IMR-90 (cell line): ENCODE data around the gene ZFPM1. TPM values are rescaled to one million over a fixed set of nuclear protein-coding genes. Genes with fewer than 3 reads are reported as not detected.
A peak's percentile ranks its signal among the peaks of the same experiment; 100 is the strongest.

ENCODE experiments used
- ATAC-seq: fragments of 200-7000 bp; cut with Tn5 transposase; 2 replicates; pipeline ENCODE4 v1.9.1; 2020; ENCODE audit warnings: low read depth, mild to moderate bottlenecking, moderate library complexity
- BruUV-seq: library from RNA; stranded (reverse); fragments of 400-500 nt; replicated peaks from 2 replicates; lab custom pipeline; 2021; lab: Mats Ljungman, UMichigan
- CTCF ChIA-PET: fragments of 300-600 bp; formaldehyde crosslinking; extraction: SDS; loops from one replicate; lab custom pipeline; 2021; ENCODE audit warnings: antibody characterized with exemption; lab: Yijun Ruan, JAX
- POLR2A ChIA-PET: fragments of 300-600 bp; sonication (Branson Sonifier 250); formaldehyde crosslinking; loops from one replicate; lab custom pipeline; 2022; ENCODE audit warnings: antibody characterized with exemption; ENCODE audit not compliant: unreplicated experiment; lab: Charles Lee
- DNase-seq: peaks from one replicate; pipeline ENCODE4 v3.0.0; 2013
- H2AFZ ChIP-seq: replicated peaks from 2 replicates; pipeline ENCODE3; 2013; ENCODE audit warnings: low read length, mild to moderate bottlenecking; ENCODE audit not compliant: poor library complexity
- H2AK5ac ChIP-seq: 2 replicates; pipeline ENCODE4 v1.6.1; 2013; ENCODE audit warnings: low read depth, low read length, inconsistent platforms
- H2AK9ac ChIP-seq: replicated peaks from 2 replicates; pipeline ENCODE3; 2013; ENCODE audit warnings: mild to moderate bottlenecking, low read depth, low read length, moderate library complexity; ENCODE audit not compliant: poor library complexity
- H2BK120ac ChIP-seq: 2 replicates; pipeline ENCODE4 v1.6.1; 2013; ENCODE audit warnings: low read depth, low read length, inconsistent platforms
- H2BK15ac ChIP-seq: 3 replicates; pipeline ENCODE4 v1.6.1; 2013; ENCODE audit warnings: low read depth, low read length, inconsistent platforms
- H2BK20ac ChIP-seq: 2 replicates; pipeline ENCODE4 v1.6.1; 2013; ENCODE audit warnings: low read depth, mild to moderate bottlenecking, inconsistent platforms, low read length, moderate library complexity
- H2BK5ac ChIP-seq: 2 replicates; pipeline ENCODE4 v1.6.1; 2013; ENCODE audit warnings: mild to moderate bottlenecking, low read depth, low read length, inconsistent platforms; ENCODE audit not compliant: poor library complexity, severe bottlenecking
- H3K14ac ChIP-seq: replicated peaks from 2 replicates; pipeline ENCODE4 v1.6.1; 2013; ENCODE audit warnings: low read depth, low read length, inconsistent platforms
- H3K18ac ChIP-seq: 2 replicates; pipeline ENCODE4 v1.6.1; 2013; ENCODE audit warnings: low read depth, low read length, control low read depth
- H3K23ac ChIP-seq: 2 replicates; pipeline ENCODE4 v1.6.1; 2013; ENCODE audit warnings: low read depth, low read length, inconsistent platforms
- H3K27ac ChIP-seq: 2 replicates; pipeline ENCODE4 v1.5.1; 2013; ENCODE audit warnings: mild to moderate bottlenecking, control low read depth, low read length; ENCODE audit not compliant: insufficient read depth
- H3K27me3 ChIP-seq: 2 replicates; pipeline ENCODE4 v1.6.1; 2013; ENCODE audit warnings: low read length; ENCODE audit not compliant: control insufficient read depth, insufficient read depth
- H3K36me3 ChIP-seq: 2 replicates; pipeline ENCODE4 v1.6.1; 2013; ENCODE audit warnings: low read length, mixed read lengths; ENCODE audit not compliant: control insufficient read depth, insufficient read depth
- H3K4ac ChIP-seq: 2 replicates; pipeline ENCODE4 v1.6.1; 2013; ENCODE audit warnings: low read depth, low read length, inconsistent platforms
- H3K4me1 ChIP-seq: 2 replicates; pipeline ENCODE4 v1.6.1; 2013; ENCODE audit warnings: low read length, mixed read lengths; ENCODE audit not compliant: control insufficient read depth, insufficient read depth
- H3K4me2 ChIP-seq: 2 replicates; pipeline ENCODE4 v1.6.1; 2013; ENCODE audit warnings: low read depth, mild to moderate bottlenecking, control low read depth, low read length, moderate library complexity
- H3K4me3 ChIP-seq: 2 replicates; pipeline ENCODE4 v1.5.1; 2013; ENCODE audit warnings: low read depth, mild to moderate bottlenecking, control low read depth, low read length, moderate library complexity; ENCODE audit not compliant: insufficient read depth
- H3K56ac ChIP-seq: 2 replicates; pipeline ENCODE4 v1.6.1; 2013; ENCODE audit warnings: low read length, inconsistent platforms; ENCODE audit not compliant: insufficient read depth; ENCODE audit errors: extremely low read depth
- H3K79me1 ChIP-seq, 2 experiments: 2 replicates each; pipeline ENCODE4 v1.6.1; 2013; ENCODE audit warnings: low read length in 2 of 2, inconsistent platforms in 1 of 2, low read depth in 1 of 2
- H3K9ac ChIP-seq: 2 replicates; pipeline ENCODE4 v1.6.1; 2013; ENCODE audit warnings: low read depth, low read length, control low read depth
- H3K9me1 ChIP-seq: 2 replicates; pipeline ENCODE4 v1.6.1; 2013; ENCODE audit warnings: low read length, inconsistent platforms; ENCODE audit not compliant: insufficient read depth
- H3K9me3 ChIP-seq: 2 replicates; pipeline ENCODE4 v1.6.1; 2013; ENCODE audit warnings: low read length; ENCODE audit not compliant: control insufficient read depth, insufficient read depth
- H4K20me1 ChIP-seq: 2 replicates; pipeline ENCODE4 v1.6.1; 2013; ENCODE audit warnings: low read length, inconsistent platforms; ENCODE audit not compliant: insufficient read depth
- H4K5ac ChIP-seq: 2 replicates; pipeline ENCODE4 v1.6.1; 2013; ENCODE audit warnings: mild to moderate bottlenecking, low read depth, low read length, control low read depth
- H4K8ac ChIP-seq, 2 experiments: 2 replicates each; pipeline ENCODE4 v1.6.1; 2013; ENCODE audit warnings: low read depth in 2 of 2, low read length in 2 of 2, control low read depth in 1 of 2, inconsistent platforms in 1 of 2
- H4K91ac ChIP-seq: 2 replicates; pipeline ENCODE4 v1.6.1; 2013; ENCODE audit warnings: low read depth, low read length, inconsistent platforms; ENCODE audit not compliant: insufficient read depth
- BHLHE40 ChIP-seq: fragments of 150-350 bp; IDR thresholded peaks from 2 replicates; pipeline ENCODE4 v1.6.1; 2016; ENCODE audit warnings: mild to moderate bottlenecking, low read depth, low read length
- CHD1 ChIP-seq: IDR thresholded peaks from 2 replicates; pipeline ENCODE4 v1.6.1; 2012; ENCODE audit warnings: low read depth, low read length, improper control_type of control experiment
- MAFK ChIP-seq: IDR thresholded peaks from 2 replicates; pipeline ENCODE4 v1.6.1; 2012; ENCODE audit warnings: low read depth, low read length, improper control_type of control experiment
- MAZ ChIP-seq: IDR thresholded peaks from 2 replicates; pipeline ENCODE4 v1.6.1; 2012; ENCODE audit warnings: low read depth, mild to moderate bottlenecking, low read length, improper control_type of control experiment, moderate library complexity, borderline replicate concordance
- NFE2L2 ChIP-seq: fragments of 150-350 bp; IDR thresholded peaks from 2 replicates; pipeline ENCODE4 v1.6.1; 2016; ENCODE audit warnings: low read depth, mild to moderate bottlenecking, low read length
- POLR2A ChIP-seq: IDR thresholded peaks from 2 replicates; pipeline ENCODE4 v1.6.1; 2012; ENCODE audit warnings: mild to moderate bottlenecking, low read depth, low read length
- RAD21 ChIP-seq: IDR thresholded peaks from 2 replicates; pipeline ENCODE4 v1.6.1; 2012; ENCODE audit warnings: low read length, improper control_type of control experiment
- RCOR1 ChIP-seq: IDR thresholded peaks from 2 replicates; pipeline ENCODE4 v1.6.1; 2012; ENCODE audit warnings: mild to moderate bottlenecking, low read length, improper control_type of control experiment; ENCODE audit not compliant: insufficient replicate concordance
- RFX5 ChIP-seq: IDR thresholded peaks from 2 replicates; pipeline ENCODE4 v1.8.0; 2012; ENCODE audit warnings: low read depth, mild to moderate bottlenecking, low read length, moderate library complexity
- SMC3 ChIP-seq: fragments of 150-350 bp; IDR thresholded peaks from 2 replicates; pipeline ENCODE4 v1.6.1; 2016; ENCODE audit warnings: low read depth, mild to moderate bottlenecking, antibody characterized with exemption, low read length, moderate library complexity
- WGBS, 2 experiments: methylation state at CpG; one replicate each; pipeline versions ENCODE4 v1.1.5 to v1.1.7; 2013; ENCODE audit warnings: missing lambda C conversion rate in 2 of 2; ENCODE audit not compliant: insufficient read length in 1 of 2; ENCODE audit errors: extremely low coverage in 2 of 2; 5-methylcytosine and 5-hydroxymethylcytosine counted together
- dilution Hi-C: fragments of 300-500 bp; cut with HindIII; formaldehyde crosslinking; loops from one replicate; pipeline ENCODE4 v1.14.3; 2018; ENCODE audit warnings: low sequenced_read_pairs; ENCODE audit not compliant: unreplicated experiment
- in situ Hi-C: fragments of 300-500 bp; cut with MboI; formaldehyde crosslinking; loops from 3 replicates; pipeline ENCODE4 v1.14.3; 2019; ENCODE audit warnings: low sequenced_read_pairs, inconsistent platforms, mixed read lengths
- intact Hi-C: fragments of 100-400 bp; cut with micrococcal nuclease; formaldehyde crosslinking; loops from 2 replicates; pipeline ENCODE4 v1.10.0; 2022
- polyA plus RNA-seq, 3 experiments: library from polyadenylated mRNA; depleted of rRNA; stranded (reverse); fragments of >200 nt; gene quantifications; 2 replicates each; pipeline ENCODE4 v1.2.3, GENCODE V29; 2012; ENCODE audit warnings: low replicate concordance in 1 of 3
- total RNA-seq: library from RNA; depleted of rRNA; stranded (reverse); fragments of >200 nt; gene quantifications from 2 replicates; pipeline ENCODE4 v1.2.3, GENCODE V29; 2012
- TF ChIP-seq, protein P1 (sequence below): fragments of 150-350 bp; IDR thresholded peaks from 2 replicates; pipeline ENCODE4 v1.6.1; 2017; ENCODE audit warnings: mild to moderate bottlenecking, antibody characterized with exemption, low read length, low read depth
- TF ChIP-seq, protein P2 (sequence below): conservative IDR thresholded peaks from 2 replicates; pipeline ENCODE4 v1.5.1; 2012; ENCODE audit warnings: mild to moderate bottlenecking, low read depth, low read length, improper control_type of control experiment

Gene ZFPM1
- total and polyA plus RNA-seq, 2 of the 4 experiments (the other 2 are of a cell fraction), result 0.36 to 1.1 TPM

DNA sequence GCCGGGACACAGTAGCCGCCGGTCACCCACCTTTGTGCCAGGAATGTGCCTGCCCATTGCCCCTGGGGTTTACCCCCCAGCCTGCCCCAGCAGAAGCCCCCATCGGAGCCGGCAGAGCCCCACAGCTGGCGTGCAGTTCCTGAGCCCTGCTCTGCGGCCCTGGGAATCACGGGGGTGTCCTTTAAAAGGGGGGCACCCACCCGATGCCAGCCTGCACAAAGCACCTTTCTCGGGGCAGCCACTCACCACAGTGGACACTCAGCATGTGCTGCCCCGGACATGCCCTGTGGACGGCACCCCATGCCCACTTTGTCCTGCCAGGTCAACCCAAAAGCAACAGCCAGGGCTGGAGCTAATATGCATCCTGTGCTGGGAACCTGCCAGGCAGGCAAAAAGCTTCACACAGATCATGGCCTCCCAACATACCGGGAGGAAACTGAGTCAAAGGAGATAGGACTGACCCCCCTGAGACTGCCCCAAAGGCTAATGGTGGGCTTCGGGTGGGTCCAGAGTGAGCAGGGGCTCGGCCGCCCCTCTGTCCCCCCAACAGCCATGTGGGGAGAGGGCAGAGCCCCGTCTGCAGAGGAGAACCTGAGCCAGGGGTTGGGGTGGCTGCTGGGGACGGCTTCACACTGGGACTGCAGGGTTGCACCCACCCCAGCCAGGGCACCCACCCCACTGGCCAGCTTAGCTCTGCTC is 71.3 kb downstream of the ZFPM1 start:
- CTCF ChIA-PET, result no interaction called here
- Histone ChIP-seq H3K27ac (no peak overlapping the region), H3K9ac (no peak overlapping the region), H2BK5ac (no peak overlapping the region), H2AFZ (peak overlapping the region; percentile 32), H2BK15ac (no peak overlapping the region), H4K20me1 (peaks cover 3% of the 10 kb centered on the region; the same call in 1 of the 2 replicates), H2BK120ac (no peak overlapping the region), H3K18ac (no peak overlapping the region), H3K56ac (no peak overlapping the region), H3K14ac (no peak overlapping the region), H4K8ac (no peak overlapping the region), H3K27me3 (no peaks in the 10 kb centered on the region), H2AK5ac (no peak overlapping the region), H3K9me3 (no peaks in the 10 kb centered on the region), H3K23ac (no peak overlapping the region), H3K36me3 (peaks cover 3% of the 10 kb centered on the region; the same call in 1 of the 2 replicates), H3K79me1 (no peaks in the 10 kb centered on the region), H3K4me2 (no peak overlapping the region), H3K4me1 (peaks cover 1% of the 10 kb centered on the region; the same call in 1 of the 2 replicates), H2BK20ac (no peak overlapping the region), H2AK9ac (no peak overlapping the region), H4K5ac (no peak overlapping the region), H4K91ac (no peak overlapping the region), H3K4ac (no peak overlapping the region), H3K9me1 (no peaks in the 10 kb centered on the region), H3K4me3 (no peak overlapping the region)
- intact Hi-C loops (no loop called here), in situ Hi-C loops (no loop called here), dilution Hi-C loops (no loop called here)
- POLR2A ChIA-PET, result no interaction called here
- no peak for ATAC-seq
- DNase-seq, result no peak
- WGBS, 2 experiments, result 73% methylated on average over 7 of the region's 18 CpGs; no CpG with 5 or more reads in 1 of the 2 experiments
- no TSS peak for BruUV-seq
- TF ChIP-seq SMC3 (no peak), NFE2L2 (no peak), CHD1 (no peak), BHLHE40 (no peak), POLR2A (no peak), RCOR1 (no peak), RFX5 (no peak), MAZ (no peak), RAD21 (no peak), MAFK (no peak)
- TF ChIP-seq, protein P1, sequence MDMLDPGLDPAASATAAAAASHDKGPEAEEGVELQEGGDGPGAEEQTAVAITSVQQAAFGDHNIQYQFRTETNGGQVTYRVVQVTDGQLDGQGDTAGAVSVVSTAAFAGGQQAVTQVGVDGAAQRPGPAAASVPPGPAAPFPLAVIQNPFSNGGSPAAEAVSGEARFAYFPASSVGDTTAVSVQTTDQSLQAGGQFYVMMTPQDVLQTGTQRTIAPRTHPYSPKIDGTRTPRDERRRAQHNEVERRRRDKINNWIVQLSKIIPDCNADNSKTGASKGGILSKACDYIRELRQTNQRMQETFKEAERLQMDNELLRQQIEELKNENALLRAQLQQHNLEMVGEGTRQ, result no peak
- TF ChIP-seq, protein P2, sequence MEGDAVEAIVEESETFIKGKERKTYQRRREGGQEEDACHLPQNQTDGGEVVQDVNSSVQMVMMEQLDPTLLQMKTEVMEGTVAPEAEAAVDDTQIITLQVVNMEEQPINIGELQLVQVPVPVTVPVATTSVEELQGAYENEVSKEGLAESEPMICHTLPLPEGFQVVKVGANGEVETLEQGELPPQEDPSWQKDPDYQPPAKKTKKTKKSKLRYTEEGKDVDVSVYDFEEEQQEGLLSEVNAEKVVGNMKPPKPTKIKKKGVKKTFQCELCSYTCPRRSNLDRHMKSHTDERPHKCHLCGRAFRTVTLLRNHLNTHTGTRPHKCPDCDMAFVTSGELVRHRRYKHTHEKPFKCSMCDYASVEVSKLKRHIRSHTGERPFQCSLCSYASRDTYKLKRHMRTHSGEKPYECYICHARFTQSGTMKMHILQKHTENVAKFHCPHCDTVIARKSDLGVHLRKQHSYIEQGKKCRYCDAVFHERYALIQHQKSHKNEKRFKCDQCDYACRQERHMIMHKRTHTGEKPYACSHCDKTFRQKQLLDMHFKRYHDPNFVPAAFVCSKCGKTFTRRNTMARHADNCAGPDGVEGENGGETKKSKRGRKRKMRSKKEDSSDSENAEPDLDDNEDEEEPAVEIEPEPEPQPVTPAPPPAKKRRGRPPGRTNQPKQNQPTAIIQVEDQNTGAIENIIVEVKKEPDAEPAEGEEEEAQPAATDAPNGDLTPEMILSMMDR, result no peak
